Liver (tissue), 9 donors: ENCODE data around the gene THEM5. TPM values are rescaled to one million over a fixed set of nuclear protein-coding genes. Genes with fewer than 3 reads are reported as not detected.

Experiments used
- DNase-seq: peaks from one replicate; pipeline ENCODE4 v3.0.0-alpha.2; 2017; ENCODE audit warnings: low spot score
- H3K27ac ChIP-seq, 2 donors: one replicate each; pipeline ENCODE4 v1.7.0; 2013; ENCODE audit warnings: inconsistent platforms in 2 of 2, low read length in 2 of 2, control low read depth in 1 of 2, low read depth in 1 of 2, mild to moderate bottlenecking in 1 of 2
- H3K27me3 ChIP-seq, 4 donors: one replicate each; pipeline versions ENCODE4 v1.6.1 to v1.7.0; 2013; ENCODE audit warnings: low read length in 3 of 4, inconsistent platforms in 1 of 4, mild to moderate bottlenecking in 1 of 4, moderate library complexity in 1 of 4; ENCODE audit not compliant: control insufficient read depth in 4 of 4, insufficient read depth in 4 of 4
- H3K36me3 ChIP-seq, 4 donors: one replicate each; pipeline versions ENCODE4 v1.6.1 to v1.7.0; 2013; ENCODE audit warnings: low read length in 3 of 4, mild to moderate bottlenecking in 3 of 4, low read depth in 1 of 4, moderate library complexity in 1 of 4; ENCODE audit not compliant: control insufficient read depth in 4 of 4, insufficient read depth in 3 of 4
- H3K4me1 ChIP-seq, 4 donors: one replicate each; pipeline versions ENCODE4 v1.6.1 to v1.7.0; 2013; ENCODE audit warnings: low read length in 3 of 4, mild to moderate bottlenecking in 3 of 4, moderate library complexity in 1 of 4; ENCODE audit not compliant: control insufficient read depth in 4 of 4, insufficient read depth in 4 of 4
- H3K4me3 ChIP-seq, 3 donors: one replicate each; pipeline versions ENCODE4 v1.6.1 to v1.7.0; 2013; ENCODE audit warnings: low read length in 3 of 3, control low read depth in 1 of 3, low read depth in 1 of 3, mild to moderate bottlenecking in 1 of 3
- H3K9ac ChIP-seq, 2 donors: one replicate each; pipeline ENCODE4 v1.7.0; 2013; ENCODE audit warnings: low read length in 2 of 2, mild to moderate bottlenecking in 2 of 2, moderate library complexity in 2 of 2, control low read depth in 1 of 2, low read depth in 1 of 2
- H3K9me3 ChIP-seq, 4 donors: one replicate each; pipeline versions ENCODE4 v1.6.1 to v1.7.0; 2013; ENCODE audit warnings: low read length in 3 of 4; ENCODE audit not compliant: control insufficient read depth in 4 of 4
- ATF3 ChIP-seq: IDR thresholded peaks from 2 replicates; pipeline ENCODE4 v1.6.1; 2016; ENCODE audit warnings: antibody characterized with exemption
- CTCF ChIP-seq: fragments of 150-350 bp; IDR thresholded peaks from 2 replicates; pipeline ENCODE4 v1.5.1; 2017; ENCODE audit warnings: improper control_type of control experiment, low read depth, low read length; ENCODE audit not compliant: missing input control
- EGR1 ChIP-seq, 2 donors: IDR thresholded peaks; 2 replicates each; pipeline ENCODE4 v1.6.1; 2016 to 2018; ENCODE audit warnings: antibody characterized with exemption in 2 of 2, low read depth in 2 of 2
- FOXA1 ChIP-seq: IDR thresholded peaks from 2 replicates; pipeline ENCODE4 v1.6.1; 2016; ENCODE audit warnings: antibody characterized with exemption
- FOXA2 ChIP-seq: IDR thresholded peaks from 2 replicates; pipeline ENCODE4 v1.6.1; 2016; ENCODE audit warnings: antibody characterized with exemption
- GABPA ChIP-seq, 2 donors: IDR thresholded peaks in 1 of 2; conservative IDR thresholded peaks in 1 of 2; 2 replicates each; pipeline ENCODE4 v1.6.1; 2016; ENCODE audit warnings: antibody characterized with exemption in 2 of 2, mild to moderate bottlenecking in 1 of 2, moderate library complexity in 1 of 2
- HNF4A ChIP-seq, 2 donors: conservative IDR thresholded peaks; 2 replicates each; pipeline ENCODE4 v1.6.1; 2016; ENCODE audit warnings: antibody characterized with exemption in 2 of 2, mild to moderate bottlenecking in 2 of 2
- HNF4G ChIP-seq: IDR thresholded peaks from 2 replicates; pipeline ENCODE4 v1.6.1; 2016; ENCODE audit warnings: antibody characterized with exemption
- JUND ChIP-seq, 2 donors: IDR thresholded peaks; 2 replicates each; pipeline ENCODE4 v1.6.1; 2016; ENCODE audit warnings: antibody characterized with exemption in 2 of 2
- MAX ChIP-seq: IDR thresholded peaks from 2 replicates; pipeline ENCODE4 v1.6.1; 2016; ENCODE audit warnings: antibody characterized with exemption
- NR2F2 ChIP-seq: IDR thresholded peaks from 2 replicates; pipeline ENCODE4 v1.6.1; 2016; ENCODE audit warnings: antibody characterized with exemption
- RAD21 ChIP-seq, 2 donors: IDR thresholded peaks; 2 replicates each; pipeline ENCODE4 v1.6.1; 2016; ENCODE audit warnings: antibody characterized with exemption in 2 of 2, mild to moderate bottlenecking in 2 of 2
- REST ChIP-seq: IDR thresholded peaks from 2 replicates; pipeline ENCODE4 v1.6.1; 2016; ENCODE audit warnings: antibody characterized with exemption, mild to moderate bottlenecking
- RXRA ChIP-seq, 2 donors: IDR thresholded peaks; 2 replicates each; pipeline ENCODE4 v1.6.1; 2017 to 2018; ENCODE audit warnings: antibody characterized with exemption in 2 of 2, mild to moderate bottlenecking in 1 of 2
- SP1 ChIP-seq: IDR thresholded peaks from 2 replicates; pipeline ENCODE4 v1.6.1; 2018; ENCODE audit warnings: antibody characterized with exemption, mild to moderate bottlenecking
- TAF1 ChIP-seq: conservative IDR thresholded peaks from 2 replicates; pipeline ENCODE4 v1.6.1; 2016; ENCODE audit warnings: antibody characterized with exemption, mild to moderate bottlenecking
- YY1 ChIP-seq: IDR thresholded peaks from 2 replicates; pipeline ENCODE4 v1.6.1; 2016; ENCODE audit warnings: antibody characterized with exemption, mild to moderate bottlenecking
- ZBTB33 ChIP-seq: IDR thresholded peaks from 2 replicates; pipeline ENCODE4 v1.6.1; 2016; ENCODE audit warnings: antibody characterized with exemption
- WGBS: extraction: QIAGEN DNeasy Blood & Tissue Kit; methylation state at CpG from one replicate; pipeline ENCODE4 v1.1.7; 2013; 5-methylcytosine and 5-hydroxymethylcytosine counted together
- polyA plus RNA-seq, 2 donors: library from polyadenylated mRNA; stranded (reverse) in 1 of 2; unstranded in 1 of 2; fragments of 200-250 nt in 1 of 2; fragments of >200 nt in 1 of 2; fragmentation: Nextera tagmentation in 1 of 2; extraction: Ambion mirVana in 1 of 2; gene quantifications; one replicate each; pipeline versions ENCODE4 v1.2.1 to v1.2.3, GENCODE V29; 2013 to 2015
- total RNA-seq, 2 donors: library from RNA; depleted of rRNA; stranded (reverse); fragments of >200 nt; gene quantifications; one replicate each; pipeline ENCODE4 v1.2.3, GENCODE V29; 2014
- donor health status: healthy.
- donor health status: healthy.
- donor health status: healthy.
- donor health status: healthy.
- donor health status: healthy.

The THEM5 gene
- total and polyA plus RNA-seq, 4 donors: 0.09 TPM; not detected in 3

GRCh38 chr1:151867765-151868411, 14.4 kb upstream of the THEM5 start:
- Histone ChIP-seq H3K9ac (no peak overlapping the region), H3K27ac (no peak overlapping the region), H3K4me3 (no peak overlapping the region), H3K27me3 (no peaks in the 10 kb centered on the region), H3K36me3 (no peaks in the 10 kb centered on the region), H3K9me3 (no peaks in the 10 kb centered on the region), H3K4me1 (no peaks in the 10 kb centered on the region)
- TF ChIP-seq FOXA2 (no peak), HNF4G (no peak), REST (no peak), JUND (IDR thresholded peaks at IDR 0.05) (no peak)
- DNase-seq: no peak
- WGBS: 71% methylated on average over 7 of the region's 7 CpGs

GRCh38 chr1:151867321-151867720, 13.8 kb upstream of the THEM5 start:
- TF ChIP-seq JUND (IDR thresholded peaks at IDR 0.05) (no peak), FOXA2 (no peak), RAD21 (IDR thresholded peaks at IDR 0.05) (no peak), NR2F2 (no peak), EGR1 (IDR thresholded peaks at IDR 0.05; ENCODE audit: low read depth in 2 of 2) (no peak), HNF4G (no peak), ATF3 (no peak), MAX (no peak), RXRA (IDR thresholded peaks at IDR 0.05) (no peak), HNF4A (conservative IDR thresholded peaks at IDR 0.05) (no peak), YY1 (no peak), SP1 (no peak), FOXA1 (no peak), CTCF (no peak), GABPA (IDR thresholded peaks at IDR 0.05 in 1 of 2, conservative IDR thresholded peaks at IDR 0.05 in 1 of 2) (no peak), REST (no peak), TAF1 (no peak), ZBTB33 (no peak)
- Histone ChIP-seq H3K4me3 (no peak overlapping the region), H3K9ac (no peak overlapping the region), H3K36me3 (no peaks in the 10 kb centered on the region), H3K4me1 (no peaks in the 10 kb centered on the region), H3K27me3 (no peaks in the 10 kb centered on the region), H3K27ac (no peak overlapping the region), H3K9me3 (no peaks in the 10 kb centered on the region)
- WGBS: 82% methylated on average over 2 of the region's 2 CpGs
- no peak for DNase-seq
